GM21526 (cell line): ENCODE results near the gene GATD1.

Experiments
- ATAC-seq: cut with Tn5 transposase; IDR thresholded peaks from one replicate; pipeline ENCODE4 v1.9.1; 2021; ENCODE audit warnings: moderate library complexity; ENCODE audit not compliant: unreplicated experiment, low FRiP score

The GATD1 gene

DNA sequence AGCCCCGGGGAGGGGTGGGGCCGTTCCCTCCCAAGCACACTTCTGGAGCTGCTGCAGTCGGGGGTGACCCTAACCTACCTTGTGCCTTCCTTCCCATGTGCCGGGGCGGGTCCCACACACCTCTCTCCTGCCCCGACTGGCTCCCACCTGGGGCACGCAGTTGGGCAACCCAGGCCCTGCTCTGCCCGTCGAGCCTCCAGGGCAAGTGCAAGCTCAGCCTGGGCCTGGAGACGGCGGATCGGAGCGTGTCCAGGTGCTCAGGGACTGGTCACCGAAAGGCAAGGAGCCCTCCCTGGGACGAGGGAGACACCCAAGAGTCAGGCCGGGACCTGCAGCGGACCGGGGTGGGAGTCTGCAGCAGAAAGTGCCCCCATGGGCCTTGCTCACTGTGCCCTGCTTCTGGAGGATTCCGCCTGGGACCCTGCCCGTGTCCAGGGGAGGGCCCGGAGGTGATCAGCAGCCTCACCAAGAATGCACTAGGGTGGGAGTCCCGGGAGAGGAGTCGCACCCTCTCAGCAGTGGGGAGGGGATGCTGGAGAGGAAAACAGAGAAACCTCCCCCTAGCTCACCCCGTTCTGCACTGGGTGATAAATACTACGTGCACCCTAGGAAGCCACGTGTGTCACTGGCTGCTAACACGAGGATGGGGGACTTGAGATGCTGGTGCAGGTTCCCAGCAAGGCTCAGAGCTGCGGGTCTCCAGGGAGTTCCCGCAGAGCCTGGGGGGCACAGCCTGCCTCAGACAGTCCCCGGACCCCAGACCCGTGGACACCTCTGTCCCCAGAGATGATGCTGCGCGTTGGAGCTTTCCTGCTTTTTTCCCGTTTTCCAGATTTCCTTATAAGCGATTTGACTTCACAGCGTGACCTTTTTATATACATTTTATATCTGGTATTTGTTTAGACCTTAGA, 5.2 kb upstream of the GATD1 start:
- ATAC-seq, result no peak

DNA sequence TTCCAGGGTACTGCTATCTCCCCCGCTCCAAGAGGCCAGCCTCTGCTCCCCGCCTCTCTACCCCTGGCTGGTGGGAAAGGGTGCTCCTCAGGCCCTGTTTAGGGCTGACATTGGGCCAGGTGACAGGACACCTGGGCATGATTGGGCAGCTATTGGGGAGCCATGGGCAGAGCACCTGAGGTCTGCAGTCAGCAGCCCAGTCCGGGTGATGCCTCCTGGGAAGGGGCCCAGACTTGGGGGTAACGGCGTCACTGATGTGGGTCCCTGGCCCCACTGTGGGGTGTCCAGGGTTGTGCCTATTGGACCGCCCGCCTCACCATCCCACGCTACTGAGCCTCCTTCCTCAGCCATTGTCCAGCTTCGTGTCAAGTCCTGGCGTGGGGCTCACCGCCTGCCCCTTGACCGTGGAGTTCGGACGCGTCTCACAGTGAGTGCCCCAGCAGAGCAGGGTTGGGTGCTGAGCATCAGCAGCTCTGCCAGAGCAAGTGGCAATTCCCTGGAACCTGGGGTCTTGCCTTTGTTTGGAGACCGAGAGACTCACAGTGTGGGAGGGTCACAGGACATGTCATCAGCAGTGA, 2.8 kb upstream of the GATD1 start:
- no peak for ATAC-seq

DNA sequence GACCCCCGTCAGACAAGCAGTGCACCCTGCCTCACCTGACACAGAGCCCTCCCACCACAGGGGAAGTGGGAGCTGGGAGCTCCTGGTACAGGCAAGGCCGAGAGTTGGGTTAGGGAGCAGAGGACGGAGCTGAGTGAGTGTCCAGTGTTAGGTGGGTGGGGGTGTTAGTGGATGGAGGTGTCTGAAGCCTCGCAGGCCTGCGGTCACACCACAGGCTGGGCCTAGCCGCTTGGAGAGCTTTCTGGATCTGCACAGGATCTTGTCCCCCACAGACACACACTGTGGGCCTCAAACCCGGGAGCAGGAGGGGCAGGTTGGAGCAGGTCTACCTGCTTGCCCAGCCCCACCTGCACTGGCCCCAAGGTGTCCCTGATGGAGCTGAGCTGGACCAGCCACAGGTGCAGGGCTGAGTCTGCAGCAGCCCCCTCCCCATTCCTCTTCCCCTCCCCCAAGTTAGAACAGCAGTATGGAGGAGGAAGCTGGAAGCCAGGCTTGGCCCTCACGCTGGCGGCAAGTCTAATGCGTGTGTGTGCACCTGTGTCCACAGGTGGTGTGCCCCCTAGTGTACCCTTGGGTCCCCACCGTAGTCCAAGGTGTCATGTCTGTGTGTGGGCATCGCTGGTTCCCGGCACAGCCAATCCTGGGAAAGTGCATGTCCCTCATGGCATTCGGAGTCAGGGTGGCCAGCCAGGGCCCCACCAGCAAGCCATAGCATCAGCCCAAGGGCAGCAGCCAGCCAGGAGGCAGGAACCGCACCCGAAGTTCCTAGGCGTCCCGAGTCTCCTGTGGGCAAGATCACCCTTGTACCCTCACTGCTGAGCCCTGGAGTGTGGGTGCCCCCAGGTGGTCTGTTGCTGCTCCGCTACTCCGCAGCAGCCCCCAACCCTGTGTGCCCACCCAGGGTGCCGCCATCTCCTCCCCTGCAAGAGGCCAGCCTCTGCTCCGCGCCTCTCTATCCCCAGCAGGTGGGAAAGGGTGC, 2.0 kb upstream of the GATD1 start:
- no peak for ATAC-seq

DNA sequence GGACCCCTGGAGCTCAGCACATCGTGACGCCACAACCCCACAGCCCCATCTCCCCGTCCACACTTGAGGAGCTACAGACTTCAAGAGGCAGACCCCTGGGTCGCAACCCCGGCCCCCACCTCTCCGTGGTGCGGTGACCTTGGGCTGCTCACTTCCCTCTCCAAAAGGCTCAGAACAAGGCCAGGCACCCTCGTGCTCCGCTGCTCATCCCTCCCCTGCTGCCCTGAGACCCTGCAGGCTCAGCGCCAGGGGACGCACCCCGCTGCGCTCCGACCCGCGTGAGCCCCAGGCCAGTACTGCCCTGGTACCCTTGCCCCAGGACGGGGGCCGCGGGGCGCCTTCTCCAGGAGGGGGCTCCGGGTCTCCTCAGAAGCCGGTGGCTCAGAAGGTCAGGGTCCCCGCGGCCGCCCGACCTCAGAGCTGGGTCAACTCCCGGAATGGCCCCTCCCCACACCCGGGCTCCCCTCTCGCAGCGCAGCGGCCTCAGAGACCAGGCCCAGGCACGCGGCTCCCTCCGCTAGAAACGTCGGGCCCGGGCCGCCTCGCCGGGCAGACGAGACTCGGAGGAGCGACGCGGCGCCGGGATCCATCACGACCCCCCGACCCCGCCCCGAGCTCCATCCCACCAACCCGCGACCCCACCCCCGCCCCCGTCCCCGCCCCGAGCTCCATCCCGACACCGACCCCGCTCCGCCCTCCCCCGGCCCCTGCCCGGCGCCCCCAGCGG, 563 bp downstream of the GATD1 start:
- ATAC-seq, result peak; percentile 18

DNA sequence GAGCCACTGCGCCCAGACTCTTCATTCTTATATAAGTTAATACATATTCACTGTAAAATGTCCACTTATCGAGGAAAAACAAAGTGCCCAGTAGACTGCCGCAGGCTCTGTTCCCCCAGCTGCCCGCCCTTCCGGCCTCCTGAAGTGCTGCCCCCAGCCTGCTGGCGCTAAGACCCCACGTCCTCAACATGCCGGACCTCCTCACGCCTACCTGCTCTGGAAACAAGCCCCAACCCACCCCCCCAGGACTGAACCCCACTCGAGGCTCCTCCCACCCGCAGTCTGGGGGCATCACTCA, 1.1 kb downstream of the GATD1 start:
- ATAC-seq, result no peak

DNA sequence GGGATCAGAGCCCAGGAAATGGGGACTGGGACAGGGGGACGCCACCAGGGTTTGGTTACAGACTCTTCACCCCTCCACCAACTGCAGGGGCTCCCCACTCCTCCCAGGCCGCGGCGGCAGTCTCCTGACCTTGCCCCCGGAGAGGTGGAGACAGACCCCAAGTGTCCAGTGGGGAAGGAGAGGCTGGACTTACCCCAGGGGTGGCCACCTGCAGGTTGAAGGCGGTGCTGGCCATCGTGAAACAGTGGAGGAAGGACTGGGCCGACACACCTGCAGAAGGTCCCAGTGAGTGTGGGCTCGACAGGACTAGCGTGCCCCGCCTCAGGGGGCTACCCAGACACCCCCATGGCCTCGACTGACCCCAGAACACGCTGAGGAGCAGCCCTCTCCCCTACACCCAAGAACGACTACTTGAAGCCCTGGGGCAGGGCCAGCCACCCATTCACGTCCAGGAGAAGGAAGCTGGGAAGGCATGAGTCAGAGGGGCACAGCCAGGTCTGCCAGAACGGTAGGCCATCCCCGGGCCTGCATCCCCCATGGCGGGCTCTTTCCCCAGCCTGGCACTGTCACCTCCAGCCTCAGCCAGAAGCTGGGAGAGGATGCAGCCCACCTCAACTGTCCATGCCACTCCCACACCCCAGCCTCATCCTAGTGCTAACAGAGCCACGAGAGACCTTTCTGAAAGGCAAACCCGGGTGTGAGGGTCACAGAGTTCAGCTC, 2.3 kb downstream of the GATD1 start:
- no peak for ATAC-seq

DNA sequence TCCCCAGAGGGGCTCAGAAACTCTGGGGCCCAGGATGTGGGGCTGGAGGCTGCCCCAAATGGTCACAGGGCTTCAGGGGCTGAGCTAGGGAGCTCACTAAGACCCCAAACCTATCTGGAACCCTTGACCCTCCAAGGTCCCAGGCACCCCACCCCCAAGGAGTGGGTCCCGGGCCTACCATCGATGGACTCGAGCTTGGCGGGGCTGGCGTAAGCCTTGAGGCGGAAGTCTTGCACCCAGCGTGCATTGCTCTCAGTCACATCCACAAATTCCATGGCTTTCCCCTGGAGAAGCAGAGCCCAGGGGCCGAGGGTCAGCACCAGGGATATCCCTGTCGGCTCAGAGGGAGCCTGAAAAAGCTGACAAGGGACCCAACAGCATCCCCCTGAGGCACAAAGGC, 3.5 kb downstream of the GATD1 start:
- ATAC-seq, result no peak

GRCh38 chr11:773425-773824, 3.9 kb downstream of the GATD1 start:
- no peak for ATAC-seq

DNA sequence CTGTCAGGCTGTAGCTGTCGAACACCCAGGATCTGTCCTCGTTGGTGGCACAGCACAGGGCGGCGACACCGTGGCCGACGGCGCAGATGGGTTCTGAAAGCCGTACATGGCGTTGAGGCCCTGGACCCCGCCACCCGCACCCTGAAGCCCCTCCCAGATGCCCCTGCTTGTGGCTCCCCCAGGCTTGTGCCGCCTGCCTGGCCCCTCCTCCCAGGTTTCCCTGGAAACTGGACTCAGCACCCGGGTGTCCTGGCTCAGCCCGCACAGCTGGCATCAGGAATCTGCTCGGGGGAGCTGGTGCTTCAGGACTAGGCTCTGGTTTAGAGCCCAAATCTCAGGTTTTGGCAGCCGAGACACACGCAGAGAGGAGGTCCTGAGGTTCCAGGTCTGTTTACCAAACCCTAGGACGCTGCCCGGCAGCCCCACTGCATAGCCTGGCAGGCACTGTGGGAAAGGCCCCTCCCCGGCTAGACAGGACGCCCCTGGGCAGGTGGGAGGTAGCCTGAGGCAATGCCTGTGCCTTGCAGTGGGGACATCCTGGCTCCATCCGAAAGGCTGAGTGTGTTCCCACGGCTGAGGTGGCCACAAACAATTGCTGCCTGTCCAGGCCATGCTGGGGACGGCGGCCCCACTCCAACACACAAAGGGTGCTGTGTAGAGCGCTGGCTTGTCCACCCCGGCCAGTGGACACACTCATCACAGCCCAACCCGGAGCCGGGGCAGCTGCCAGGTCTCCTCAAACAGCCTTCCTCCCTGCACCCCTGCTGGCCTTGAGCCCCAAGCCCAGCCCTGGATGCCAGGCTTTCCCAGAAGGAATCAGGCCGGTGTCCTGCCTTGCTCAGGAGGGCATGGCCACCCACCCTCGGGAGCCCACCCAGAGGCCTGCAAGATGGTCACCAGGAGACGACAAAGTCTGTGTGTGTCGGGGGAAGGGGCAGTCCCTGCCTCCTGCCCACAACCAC, 4.6 kb downstream of the GATD1 start:
- ATAC-seq, result no peak

DNA sequence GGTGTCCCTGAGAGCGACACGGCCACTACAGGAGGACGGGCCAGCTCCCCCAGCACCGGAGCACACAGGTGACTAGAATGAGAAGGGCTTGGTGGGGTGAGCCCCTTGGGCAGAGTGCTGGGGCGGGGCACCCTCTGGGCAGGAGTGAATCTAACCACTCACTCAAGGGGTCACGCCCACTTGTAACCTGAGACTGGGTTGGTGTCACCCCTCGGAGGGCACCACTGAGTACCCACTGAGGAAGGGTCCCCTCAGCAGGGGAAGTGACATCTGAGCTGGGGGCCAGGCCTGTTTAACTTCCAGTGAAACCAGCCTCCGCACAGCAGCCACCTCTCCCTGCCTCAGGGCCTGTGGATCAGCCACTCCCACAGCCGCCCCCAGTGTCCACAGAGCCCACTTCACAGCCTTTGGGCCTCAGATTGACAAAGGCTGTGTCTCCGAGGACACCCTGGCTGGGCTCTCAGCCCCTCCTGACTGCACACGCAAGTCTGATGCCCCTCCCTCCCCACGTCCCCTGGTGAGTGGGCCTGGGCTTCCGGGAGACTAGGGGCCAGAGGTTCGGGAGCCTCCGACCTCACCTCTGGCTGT, 5.6 kb downstream of the GATD1 start:
- no peak for ATAC-seq

GRCh38 chr11:770642-771616, 6.4 kb downstream of the GATD1 start:
- no peak for ATAC-seq

DNA sequence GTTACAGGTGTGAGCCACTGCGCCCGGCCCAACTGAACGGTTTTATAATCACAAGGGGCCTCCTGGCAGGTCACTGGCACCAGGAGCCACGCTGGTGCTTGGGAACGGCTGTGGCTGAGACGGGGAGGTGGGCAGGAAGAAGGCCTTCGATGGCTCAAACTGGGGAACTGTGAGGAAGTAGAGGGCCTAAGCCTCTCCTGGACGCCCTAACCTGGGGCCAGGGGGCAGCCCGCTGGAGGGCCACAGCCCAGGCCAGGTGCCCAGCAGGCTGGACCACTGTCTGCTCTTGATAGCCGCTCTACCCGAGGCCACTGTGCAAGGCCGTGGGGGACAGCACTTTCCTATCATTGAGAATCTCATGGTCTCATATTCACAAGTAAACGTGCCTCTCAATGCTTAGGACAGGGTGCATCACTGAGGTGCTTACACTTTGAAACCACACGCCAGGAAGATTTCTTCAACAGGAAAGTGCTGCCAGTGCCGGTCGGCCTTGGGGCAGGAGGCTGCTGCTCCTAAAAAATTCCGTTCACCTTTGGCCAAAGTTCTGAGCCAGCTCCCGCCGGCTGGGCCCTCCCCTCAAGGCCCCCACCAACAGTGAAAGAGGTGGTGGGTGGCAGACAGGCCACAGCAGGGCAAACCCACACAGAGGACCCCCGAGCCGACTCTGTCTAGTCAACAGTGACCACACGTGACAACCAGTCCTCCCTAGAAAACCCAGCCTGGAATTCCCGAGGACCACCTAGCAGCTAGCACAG, 7.2 kb downstream of the GATD1 start:
- ATAC-seq, result no peak

- no peak for ATAC-seq
Measured at GRCh38 chr11:767238-767637, 10.0 kb downstream of the GATD1 start.

DNA sequence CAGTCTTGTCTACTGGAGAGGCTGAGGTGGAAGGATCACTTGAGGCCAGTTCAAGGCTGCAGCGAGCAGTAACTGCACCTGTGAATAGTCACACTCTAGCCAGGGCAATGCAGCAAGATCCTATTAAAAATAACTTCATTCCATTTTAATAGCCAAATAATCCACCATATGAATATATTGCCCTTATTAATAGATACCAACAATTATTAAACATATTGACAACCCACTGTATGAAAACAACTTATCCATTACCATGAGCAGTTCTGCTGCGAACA, 10.4 kb downstream of the GATD1 start:
- ATAC-seq, result no peak

DNA sequence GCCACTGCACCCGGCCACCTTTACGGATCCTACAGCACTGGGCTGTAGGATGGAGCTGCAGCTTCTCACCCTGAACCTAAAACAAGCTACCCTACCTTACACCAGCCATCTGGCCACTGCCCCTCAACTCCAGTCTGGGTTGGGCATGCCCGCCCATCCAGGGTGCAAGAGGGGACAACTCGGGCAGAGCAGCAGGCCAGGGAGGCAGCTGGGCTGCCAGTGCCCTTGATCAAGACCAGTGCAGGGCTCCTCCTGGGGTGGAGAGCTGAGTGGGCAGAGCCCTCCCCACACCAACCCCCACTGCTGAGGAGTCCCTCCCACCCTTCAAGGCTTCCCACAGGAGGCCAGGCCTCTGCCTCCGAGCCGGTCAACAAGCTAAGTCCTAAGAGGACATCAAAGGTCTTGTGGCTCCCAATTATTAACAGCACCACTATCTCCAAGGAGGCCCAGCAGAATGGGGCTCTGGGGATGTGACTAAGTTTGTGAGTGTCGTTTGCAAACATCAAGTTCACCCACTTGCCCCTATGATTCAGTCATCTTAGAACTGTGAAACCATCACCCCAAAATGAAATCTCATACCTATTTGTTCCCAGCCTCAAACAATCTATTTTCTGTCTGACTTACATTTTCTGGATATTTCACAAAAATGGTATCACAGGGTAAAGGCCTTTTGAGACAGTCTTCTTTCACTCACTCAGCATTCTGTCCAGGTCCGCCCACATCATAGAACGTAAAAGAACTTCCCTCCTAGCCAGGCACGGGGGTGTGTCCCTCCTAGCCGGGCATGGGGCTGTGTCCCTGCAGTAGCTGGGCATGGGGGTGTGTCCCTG, 11.0 kb downstream of the GATD1 start:
- no peak for ATAC-seq

GRCh38 chr11:765802-766091, 11.5 kb downstream of the GATD1 start:
- no peak for ATAC-seq
